GM19035 (cell line): ENCODE results near the gene SYT8.

Source experiments
- ATAC-seq: cut with Tn5 transposase; IDR thresholded peaks from one replicate; pipeline ENCODE4 v1.9.1; 2021; ENCODE audit not compliant: unreplicated experiment

The SYT8 gene

GRCh38 chr11:1817000-1817399, 17.8 kb upstream of the SYT8 start:
- no peak for ATAC-seq

GRCh38 chr11:1817511-1817910, 17.3 kb upstream of the SYT8 start:
- ATAC-seq, result no peak

DNA sequence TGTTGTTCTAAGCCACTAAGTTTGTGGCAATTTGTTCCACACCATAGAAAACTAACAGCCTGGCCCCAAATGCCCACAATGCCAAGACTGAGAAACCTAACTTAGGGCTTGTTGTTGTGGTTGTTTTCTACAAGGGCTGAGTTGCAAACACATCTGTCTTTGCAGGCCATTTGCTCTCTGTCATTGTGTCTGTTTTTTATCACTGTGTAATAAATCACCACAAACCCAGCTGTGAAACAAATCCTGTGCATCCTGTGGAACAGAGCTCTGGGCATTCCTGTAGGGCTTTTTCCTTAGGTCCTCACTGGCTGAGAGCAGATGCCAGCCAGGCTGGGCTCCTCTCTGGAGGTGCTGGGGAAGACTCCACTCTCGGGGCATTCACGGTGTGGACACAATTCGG, 15.7 kb upstream of the SYT8 start:
- ATAC-seq, result no peak

GRCh38 chr11:1820463-1821325, 14.1 kb upstream of the SYT8 start:
- ATAC-seq, result no peak

DNA sequence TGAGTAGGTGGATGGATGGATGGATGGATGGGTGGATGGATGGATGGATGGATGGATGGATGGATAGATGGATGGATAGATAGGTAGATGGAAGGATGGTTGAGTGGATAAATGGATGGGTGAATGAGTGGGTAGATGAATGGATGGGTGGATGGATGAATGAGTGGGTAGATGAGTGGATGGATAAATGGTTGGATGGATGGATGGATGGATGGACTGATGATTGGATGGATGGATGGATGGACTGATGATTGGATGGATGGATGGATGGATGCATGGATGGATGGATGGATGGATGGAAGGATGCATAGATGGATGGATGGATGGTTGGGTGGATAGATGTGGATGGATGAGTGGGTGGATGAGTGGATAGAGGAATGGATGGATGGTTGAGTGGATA, 13.2 kb upstream of the SYT8 start:
- ATAC-seq, result no peak

DNA sequence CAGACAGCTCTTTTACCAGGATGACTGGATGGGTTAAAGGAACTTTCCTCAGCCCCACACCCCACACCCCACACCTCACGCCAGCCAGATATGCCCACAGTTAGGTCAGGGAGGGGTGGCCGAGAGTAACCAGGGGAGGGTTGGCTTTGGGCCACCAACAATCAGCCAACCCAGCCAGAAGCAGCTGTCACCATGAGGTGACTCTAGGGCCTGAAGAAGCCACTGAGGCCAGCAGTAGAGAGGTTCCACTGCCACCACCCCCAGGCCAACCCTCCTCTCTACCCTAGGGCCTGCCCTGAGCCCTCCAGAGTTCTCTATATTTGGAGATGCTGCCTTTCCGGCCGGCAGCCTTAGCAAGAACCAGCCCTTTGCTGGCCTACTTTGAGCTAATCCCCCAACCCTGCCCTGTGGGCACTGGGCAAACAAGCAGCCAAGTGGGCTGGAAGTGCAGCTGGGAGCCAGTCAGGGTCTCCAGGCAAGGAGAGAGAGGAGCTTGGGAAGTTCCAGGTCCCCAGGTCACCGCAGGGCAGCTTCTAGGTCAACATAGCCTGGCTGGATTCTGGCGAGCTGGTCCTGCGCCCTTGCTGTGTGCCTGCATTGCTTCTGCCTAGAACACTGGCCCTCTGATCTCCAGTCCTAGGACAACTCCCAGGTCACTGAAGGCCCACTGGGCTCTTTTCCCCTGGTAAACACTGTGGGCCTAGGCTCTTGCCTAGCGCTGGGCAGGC, 12.0 kb upstream of the SYT8 start:
- ATAC-seq, result no peak

DNA sequence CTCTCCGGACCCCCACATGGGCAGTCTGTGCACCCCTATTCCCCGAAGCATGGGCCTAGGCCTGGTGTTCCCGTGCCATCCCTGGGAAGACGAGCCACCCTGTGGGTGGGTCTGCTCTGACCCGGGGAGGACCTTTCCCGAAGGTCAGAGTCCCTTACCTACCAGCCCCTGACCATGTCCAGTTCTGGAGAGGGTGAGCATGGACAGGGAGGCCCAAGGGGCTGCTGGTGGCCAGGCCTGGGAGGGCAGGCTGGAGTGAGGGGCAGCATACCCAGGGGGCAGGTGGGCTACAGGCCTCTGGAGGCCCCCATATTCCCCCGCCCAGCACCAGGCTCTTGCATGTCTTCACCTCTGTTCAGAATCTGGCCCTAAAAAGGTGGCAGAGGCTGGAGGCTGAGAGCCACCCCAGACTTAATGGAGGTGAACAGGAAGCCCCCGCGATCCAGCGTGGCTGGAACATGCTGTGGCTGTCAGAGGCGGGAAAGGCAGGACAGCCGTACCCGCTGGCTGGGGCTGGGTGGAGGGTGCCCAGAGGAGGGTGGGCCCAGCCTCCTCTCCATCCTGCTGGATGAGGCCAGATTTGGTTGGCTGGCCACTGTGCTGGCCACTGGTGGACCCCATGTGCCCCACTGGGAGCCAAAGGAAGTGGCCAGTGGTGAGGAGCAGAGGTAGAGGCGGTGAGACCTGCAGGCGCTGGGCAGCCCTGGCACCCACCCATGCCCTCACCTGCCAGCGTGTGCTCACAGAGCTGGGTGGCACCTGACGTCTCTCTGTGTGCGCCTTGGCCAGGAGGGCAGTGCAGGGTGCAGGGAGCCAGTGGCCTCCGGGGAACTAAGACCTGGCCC, 11.2 kb upstream of the SYT8 start:
- no peak for ATAC-seq

- ATAC-seq, result no peak
These were observed 10.4 kb upstream of the SYT8 start for GRCh38 chr11:1824221-1825038.

- no peak for ATAC-seq
These were observed 9.6 kb upstream of the SYT8 start for GRCh38 chr11:1825039-1825740.

- no peak for ATAC-seq
These were observed 8.9 kb upstream of the SYT8 start for GRCh38 chr11:1825785-1826451.

DNA sequence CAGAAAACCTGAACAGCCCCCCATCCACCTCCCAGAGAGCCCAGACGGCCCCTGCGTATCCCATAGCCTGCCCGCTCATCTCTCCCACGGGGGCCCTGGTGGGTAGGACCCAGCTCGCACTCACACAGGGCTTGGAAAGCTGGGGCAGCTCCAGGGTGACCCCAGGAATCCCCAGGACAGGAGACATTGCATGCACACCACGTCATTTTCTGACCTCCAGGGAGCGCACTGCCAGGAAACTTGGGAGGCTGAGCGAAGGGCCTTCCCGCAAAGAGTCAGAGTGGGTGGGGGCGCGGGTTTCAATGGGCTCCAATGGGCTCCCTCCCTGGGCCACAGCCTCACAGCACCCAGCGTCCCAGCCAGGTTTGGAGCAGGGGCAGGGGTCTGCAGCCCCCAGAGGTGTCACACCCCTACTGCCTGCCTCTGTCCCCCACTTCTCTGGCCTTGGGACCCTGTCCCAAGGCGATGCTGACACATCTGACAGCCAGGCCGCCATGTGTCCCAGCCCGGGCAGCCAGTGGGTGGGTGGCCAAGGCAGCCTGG, 8.2 kb upstream of the SYT8 start:
- no peak for ATAC-seq

DNA sequence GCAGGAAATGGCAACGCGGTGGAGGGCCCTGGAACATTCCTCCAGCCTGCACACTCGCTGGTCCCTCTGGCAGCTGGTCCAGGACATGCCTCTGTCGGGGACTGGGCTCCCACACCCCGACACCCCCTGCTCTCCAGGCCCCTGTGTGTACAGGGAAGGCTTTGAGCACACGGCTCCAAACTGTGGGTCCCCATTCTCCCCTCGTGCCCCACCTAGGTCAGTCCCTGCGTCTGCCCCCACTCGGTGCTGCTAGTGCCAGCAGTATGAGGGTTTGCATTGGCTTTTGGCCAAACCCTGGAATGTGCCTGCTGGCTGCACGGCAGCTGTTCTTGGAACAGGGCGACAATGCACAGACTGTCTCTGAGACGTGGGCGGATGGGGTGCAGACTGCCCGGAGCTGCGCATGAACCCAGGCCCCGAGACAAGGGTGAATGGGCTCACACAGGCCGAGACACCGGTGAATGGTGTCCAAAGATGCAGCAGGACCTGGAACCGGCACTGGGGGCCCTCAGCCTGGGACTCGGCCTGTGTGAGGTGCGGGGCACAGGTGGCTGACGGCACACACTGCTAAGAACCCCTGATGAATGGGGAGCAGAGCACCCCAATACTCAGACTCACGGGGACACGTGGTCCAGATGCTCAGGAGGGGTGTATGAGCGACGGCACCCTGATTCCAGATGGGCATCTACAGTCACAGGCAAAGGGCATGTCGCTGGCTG, 7.5 kb upstream of the SYT8 start:
- no peak for ATAC-seq

- no peak for ATAC-seq
These were observed 6.9 kb upstream of the SYT8 start for GRCh38 chr11:1827931-1828330.

- no peak for ATAC-seq
These were observed 6.2 kb upstream of the SYT8 start for GRCh38 chr11:1828542-1828941.

DNA sequence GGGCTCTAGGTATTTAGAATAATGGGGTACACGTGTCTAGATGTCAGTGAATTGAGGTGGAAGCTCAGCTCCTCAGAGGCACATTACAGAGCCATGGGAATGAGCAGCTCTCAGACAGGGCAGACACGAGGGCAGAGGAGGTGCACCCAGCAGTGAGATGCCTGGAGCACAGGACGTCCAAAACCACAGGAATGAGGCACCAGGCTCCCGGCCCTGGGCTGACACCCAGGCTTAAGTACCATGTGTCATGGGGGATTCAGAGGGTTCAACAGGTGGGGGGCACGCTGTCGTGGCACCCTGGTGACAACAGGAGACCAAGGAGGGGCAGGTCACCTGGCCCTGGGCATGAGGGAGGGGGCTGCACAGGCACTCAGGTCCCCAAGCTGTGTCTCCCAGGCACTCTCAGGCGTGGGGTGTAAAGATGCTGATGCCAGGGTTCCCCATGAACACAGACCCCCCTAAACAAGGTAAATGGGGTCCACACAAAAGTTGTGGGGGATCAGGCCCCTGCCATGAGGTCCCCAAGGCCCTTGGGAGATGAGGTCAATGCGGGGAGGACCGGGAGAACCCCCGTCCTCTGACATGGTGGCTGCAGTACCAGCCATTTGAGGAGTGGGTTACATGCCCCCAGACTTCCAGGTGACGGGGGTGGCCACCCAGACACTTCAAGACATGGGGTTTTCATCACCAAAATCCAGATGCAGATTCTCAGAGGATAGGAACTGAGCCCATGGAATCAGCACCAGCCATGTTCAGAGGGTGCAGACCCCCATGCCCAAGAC, 5.6 kb upstream of the SYT8 start:
- no peak for ATAC-seq

DNA sequence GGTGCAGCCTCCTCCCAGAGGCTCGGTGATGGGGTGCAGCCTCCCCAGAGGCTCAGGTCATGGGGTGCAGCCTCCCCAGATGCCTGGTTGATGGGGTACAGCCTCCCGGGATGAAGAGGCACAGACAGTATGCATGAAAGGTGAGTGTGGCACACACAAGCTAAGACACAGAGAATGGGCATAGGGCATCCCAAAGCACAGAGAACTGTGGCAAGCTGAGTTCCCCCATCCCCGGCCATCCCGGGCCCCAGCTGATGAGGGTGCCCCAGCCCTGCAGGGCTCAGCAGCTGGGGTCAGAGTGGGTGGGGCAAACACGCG, 4.8 kb upstream of the SYT8 start:
- ATAC-seq, result no peak

GRCh38 chr11:1830322-1831223, 4.2 kb upstream of the SYT8 start:
- no peak for ATAC-seq
